GM20431 (cell line): ENCODE measurements around the gene MRPL17.
"Not testable (repeated sequence)": the region's sequence is repeated elsewhere in the genome, so short reads cannot be mapped to it uniquely, and the experiment has no call there.

Source experiments
- in situ Hi-C: fragments of 300-500 bp; cut with MseI, MboI; formaldehyde crosslinking; loops from one replicate; pipeline ENCODE4 v1.15.0; 2020; ENCODE audit warnings: low sequenced_read_pairs; ENCODE audit not compliant: unreplicated experiment

MRPL17 gene

GRCh38 chr11:6686006-6686405 lies 2.9 kb upstream of the MRPL17 start:
- in situ Hi-C loops: no loop called here

DNA sequence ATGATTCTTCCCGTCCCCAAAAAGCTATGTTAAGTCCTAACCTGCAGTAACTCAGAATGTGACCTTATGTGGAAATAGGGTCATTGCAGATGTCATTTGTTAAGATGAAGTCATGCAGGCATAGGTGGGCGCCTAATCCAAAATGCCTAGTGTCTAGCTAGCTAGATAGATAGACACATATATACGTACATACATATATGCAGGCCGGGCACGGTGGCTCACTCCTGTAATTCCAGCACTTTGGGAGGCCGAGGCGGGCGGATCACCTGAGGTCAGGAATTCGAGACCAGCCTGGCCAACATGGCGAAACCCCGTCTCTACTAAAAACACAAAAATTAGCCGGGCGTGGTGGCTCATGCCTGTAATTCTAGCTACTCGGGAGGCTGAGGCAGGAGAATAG lies 928 bp upstream of the MRPL17 start:
- in situ Hi-C loops: not testable (repeated sequence)

DNA sequence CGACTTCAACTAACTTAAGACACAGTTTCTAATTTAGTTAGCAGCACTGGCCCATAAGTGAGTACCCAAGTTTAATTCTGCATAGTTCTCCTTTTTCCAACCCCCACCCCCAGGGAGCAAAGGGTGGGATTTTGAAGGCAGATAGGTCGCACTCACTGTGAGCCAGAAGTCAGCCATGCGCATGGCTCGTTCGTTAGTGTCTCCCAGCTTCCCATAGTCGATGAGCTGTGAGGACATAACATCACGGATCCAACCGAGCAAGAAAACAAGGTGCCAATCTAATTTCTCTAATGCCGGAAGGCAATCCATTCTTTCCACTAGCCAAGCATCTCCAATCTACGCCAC lies 577 bp downstream of the MRPL17 start:
- in situ Hi-C loops: no loop called here

- in situ Hi-C loops: no loop called here
Observed at GRCh38 chr11:6681949-6682348, 1.2 kb downstream of the MRPL17 start.

DNA sequence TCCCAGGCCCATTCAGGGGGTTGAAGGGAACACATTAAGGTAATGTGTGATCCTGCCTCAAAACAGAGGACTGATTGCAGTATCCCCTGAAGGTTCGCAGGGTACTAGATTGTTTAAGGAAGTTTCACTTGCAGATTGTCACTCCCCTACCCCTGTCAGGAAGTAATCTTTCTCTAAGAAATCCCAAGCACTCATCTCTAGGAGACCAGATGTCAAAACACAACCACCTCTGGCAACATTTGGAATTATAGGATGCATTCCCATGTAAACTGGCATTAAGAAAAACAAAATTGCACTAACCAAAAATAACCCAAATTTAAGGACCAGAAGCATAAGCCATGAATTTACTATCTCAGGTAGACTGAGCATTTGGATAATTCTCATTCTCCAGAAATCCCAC lies 1.6 kb downstream of the MRPL17 start:
- in situ Hi-C loops: no loop called here

DNA sequence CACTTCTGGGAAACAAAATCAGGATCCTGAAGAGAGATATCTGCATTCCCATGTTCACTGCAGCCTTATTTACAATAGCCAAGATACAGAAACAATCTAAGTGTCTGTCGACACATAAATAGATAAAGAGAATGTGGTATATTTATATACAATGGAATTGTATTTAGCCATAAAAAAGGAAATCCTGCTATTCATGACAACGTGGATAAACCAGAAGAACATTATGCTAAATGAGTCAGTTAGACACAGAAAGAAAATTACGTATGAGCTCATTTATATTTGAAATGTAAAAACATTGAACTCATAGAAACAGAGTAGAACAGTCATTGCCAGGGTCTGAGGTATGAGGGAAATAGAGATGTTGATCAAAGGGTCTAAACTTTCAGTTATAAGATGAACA lies 6.1 kb downstream of the MRPL17 start:
- in situ Hi-C loops: no loop called here

DNA sequence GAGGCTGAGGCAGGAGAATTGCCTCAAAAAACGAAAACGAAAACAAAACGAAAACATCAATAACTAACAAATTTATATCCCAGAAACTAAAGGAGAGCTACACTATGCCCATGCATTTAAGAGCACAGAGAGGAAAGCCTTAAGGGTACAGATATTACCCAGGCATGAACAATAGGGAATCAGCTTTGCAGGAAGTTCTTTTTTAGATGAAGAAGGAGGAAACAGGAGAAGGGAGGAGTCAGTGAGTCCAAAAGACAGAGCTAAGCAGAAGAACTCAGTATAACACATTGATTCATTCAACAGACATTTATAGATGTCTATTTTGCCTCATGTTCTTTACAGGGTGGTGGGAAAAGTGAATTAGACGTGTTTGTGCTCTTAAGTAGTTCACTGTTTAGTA lies 8.3 kb downstream of the MRPL17 start:
- in situ Hi-C loops: no loop called here

GRCh38 chr11:6674219-6674597 lies 8.9 kb downstream of the MRPL17 start:
- in situ Hi-C loops: no loop called here

DNA sequence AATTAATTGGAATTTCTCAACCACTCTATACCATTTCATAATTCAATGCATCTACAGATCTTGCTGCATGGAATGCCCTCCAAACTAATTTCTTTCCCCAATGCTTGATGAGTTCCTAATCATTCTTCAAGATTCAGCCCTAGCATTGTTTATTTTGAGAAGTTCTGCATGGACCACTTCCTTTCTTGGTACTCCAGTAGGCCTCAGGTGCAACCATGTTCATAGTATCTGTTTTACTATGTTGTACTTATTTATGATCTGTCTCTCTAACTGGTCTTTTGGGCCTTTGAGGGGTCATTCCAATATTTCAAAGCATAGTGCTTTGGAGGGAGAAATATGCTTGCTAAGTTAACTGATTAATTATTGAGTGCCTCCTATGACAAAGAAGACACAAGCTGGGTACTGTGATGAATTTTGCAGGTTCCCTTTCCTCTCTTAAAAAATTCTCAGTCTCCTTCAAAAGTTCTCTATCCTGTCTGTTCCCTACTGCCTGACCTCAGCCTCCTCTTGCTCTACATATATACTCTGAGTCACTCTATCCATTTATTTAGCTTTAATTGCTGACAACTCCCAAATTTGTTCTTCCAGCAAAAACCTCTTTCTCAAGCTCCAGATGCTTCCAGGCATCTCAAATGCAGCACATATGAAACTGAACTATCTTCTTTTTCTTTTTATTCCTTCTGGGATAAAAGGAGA lies 9.5 kb downstream of the MRPL17 start:
- in situ Hi-C loops: no loop called here

DNA sequence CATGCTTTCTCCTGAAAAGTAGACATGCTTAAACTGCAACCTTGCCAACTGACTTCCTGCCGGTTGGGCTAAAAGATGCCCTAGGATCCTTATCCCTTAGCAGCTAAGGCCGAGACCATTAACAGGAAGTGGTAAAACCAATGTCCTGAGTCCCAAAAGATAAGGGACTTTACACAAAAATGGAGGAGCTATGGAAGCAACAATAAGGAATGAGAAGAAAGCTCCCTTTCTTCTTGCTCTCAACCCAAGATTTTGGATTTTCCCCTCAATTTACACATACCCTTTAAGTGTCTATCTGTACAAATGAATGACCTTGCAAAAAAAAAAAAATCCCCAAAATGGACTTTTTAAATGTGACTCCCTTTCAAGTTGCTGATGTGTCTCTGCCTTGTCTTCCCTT lies 11.1 kb downstream of the MRPL17 start:
- in situ Hi-C loops: no loop called here

DNA sequence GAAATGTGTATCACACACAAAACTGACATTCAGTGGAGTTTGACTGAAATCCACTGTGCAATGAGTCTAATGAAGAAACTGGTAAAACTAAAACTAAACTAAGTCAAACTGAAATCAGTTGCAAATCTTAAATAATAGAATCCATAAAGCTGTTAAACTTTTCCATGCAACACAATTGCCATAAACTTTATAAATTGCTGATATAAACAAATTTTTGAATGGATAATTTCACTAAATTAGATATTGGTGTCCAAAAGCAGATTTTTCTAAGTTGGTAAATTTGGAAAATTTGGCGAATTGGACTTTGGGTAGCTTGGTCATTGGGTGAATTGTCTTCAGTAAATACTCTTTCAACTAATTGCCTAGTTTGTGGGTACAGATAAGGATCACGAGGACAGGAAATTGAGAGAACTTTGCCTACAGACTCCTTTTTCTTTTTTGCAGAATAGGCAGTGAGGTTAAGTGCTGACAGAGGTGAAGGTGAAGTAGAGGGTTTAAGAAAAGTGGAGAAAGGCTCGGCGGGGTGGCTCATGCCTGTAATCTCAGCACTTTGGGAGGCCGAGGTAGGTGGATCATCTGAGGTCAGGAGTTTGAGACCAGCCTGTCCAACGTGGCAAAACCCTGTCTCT lies 12.8 kb downstream of the MRPL17 start:
- in situ Hi-C loops: no loop called here

- in situ Hi-C loops: no loop called here
Observed at GRCh38 chr11:6667733-6668374, 15.3 kb downstream of the MRPL17 start.

GRCh38 chr11:6666302-6667183 lies 16.6 kb downstream of the MRPL17 start:
- in situ Hi-C loops: no loop called here

- in situ Hi-C loops: no loop called here
Observed at GRCh38 chr11:6664551-6664950, 18.6 kb downstream of the MRPL17 start.

GRCh38 chr11:6663794-6664469 lies 19.2 kb downstream of the MRPL17 start:
- in situ Hi-C loops: no loop called here

GRCh38 chr11:6660712-6661111 lies 22.4 kb downstream of the MRPL17 start:
- in situ Hi-C loops: no loop called here

- in situ Hi-C loops: no loop called here
Observed at GRCh38 chr11:6658647-6659046, 24.5 kb downstream of the MRPL17 start.

DNA sequence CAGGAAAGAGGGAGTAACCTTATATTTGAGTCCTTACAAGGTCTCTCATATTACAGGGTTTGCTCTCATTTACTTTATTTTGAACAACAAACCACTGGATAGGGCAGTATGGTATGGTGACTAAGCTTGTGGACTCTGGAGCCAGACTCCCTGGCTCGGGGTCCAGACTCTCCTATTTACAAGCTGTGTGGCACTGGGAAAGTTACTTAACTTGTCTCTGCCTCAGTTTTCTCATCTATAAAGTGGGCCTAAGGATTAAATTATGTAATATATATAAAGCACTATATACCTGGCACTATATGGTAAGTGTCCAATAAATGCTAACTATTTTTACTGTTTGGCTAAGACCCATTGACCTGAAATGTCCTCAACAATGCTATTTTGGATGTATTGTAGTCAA lies 25.8 kb downstream of the MRPL17 start:
- in situ Hi-C loops: no loop called here

DNA sequence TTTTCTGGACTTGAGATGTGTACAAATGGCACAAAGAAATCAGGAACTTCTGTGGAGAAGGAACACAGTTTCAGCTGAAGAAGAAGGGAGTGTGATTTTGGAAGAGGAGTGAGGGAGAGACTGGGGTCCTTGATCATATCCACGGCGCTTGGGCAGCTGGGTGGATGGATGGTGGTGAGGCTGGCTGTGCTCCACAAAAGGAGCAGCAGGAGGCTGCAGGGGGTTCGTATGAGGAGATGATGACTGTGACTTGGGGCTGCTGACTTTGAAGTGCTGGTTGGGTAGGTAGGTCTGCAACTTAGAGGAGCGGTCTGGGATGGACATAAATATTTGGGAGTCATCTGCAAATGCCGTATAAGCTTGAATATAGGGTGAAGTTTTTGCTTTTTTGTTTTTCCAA lies 26.2 kb downstream of the MRPL17 start:
- in situ Hi-C loops: no loop called here

DNA sequence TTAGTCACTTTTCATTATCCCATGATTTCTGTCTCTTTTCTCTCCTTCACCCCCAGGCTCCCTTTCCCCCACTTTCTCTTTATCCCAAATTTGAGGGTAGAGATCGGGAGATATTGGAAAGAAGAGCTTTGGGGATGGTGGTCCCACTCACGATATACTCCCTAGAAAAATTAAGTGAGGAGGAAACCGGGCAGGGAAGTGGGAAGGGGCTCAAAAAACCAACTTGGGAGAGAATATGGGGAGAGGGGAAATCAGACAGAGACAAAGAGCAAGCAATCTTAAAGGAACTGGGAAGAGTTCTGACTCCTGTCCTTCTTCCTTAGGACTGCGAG lies 26.6 kb downstream of the MRPL17 start:
- in situ Hi-C loops: no loop called here
